Uterus (tissue), 4 donors: ENCODE data around the gene NLGN2. TPM values are rescaled to one million over a fixed set of nuclear protein-coding genes. Genes with fewer than 3 reads are reported as not detected.
"Not testable (repeated sequence)": the region's sequence is repeated elsewhere in the genome, so short reads cannot be mapped to it uniquely, and the experiment has no call there.

ENCODE experiments used
- DNase-seq, 2 donors: peaks; one replicate each; pipeline ENCODE4 v3.0.0-alpha.2; 2019 to 2020
- H3K27ac ChIP-seq, 2 donors: fragments of 200-600 bp; sonication (generic); 1 replicate in 1 of 2; 2 replicates in 1 of 2; pipeline ENCODE4 v1.5.1; 2016 to 2018
- H3K27me3 ChIP-seq, 2 donors: fragments of 200-600 bp; sonication (generic); one replicate each; pipeline ENCODE4 v1.5.1; 2018 to 2019; ENCODE audit warnings: control low read depth in 1 of 2
- H3K36me3 ChIP-seq, 2 donors: fragments of 200-600 bp; sonication (generic); one replicate each; pipeline ENCODE4 v1.5.1; 2019; ENCODE audit warnings: control low read depth in 1 of 2
- H3K4me1 ChIP-seq, 2 donors: fragments of 200-600 bp; sonication (generic); one replicate each; pipeline ENCODE4 v1.5.1; 2018 to 2019; ENCODE audit warnings: control low read depth in 1 of 2
- H3K4me3 ChIP-seq, 2 donors: fragments of 200-600 bp; sonication (generic); 1 replicate in 1 of 2; 2 replicates in 1 of 2; pipeline ENCODE4 v1.5.1; 2018 to 2019; ENCODE audit warnings: mild to moderate bottlenecking in 1 of 2
- H3K9me3 ChIP-seq, 2 donors: fragments of 200-600 bp; sonication (generic); one replicate each; pipeline ENCODE4 v1.5.1; 2019; ENCODE audit warnings: control low read depth in 1 of 2
- POLR2A ChIP-seq, 2 donors: fragments of 450-650 bp; IDR thresholded peaks; one replicate each; pipeline ENCODE4 v1.6.1; 2016; ENCODE audit warnings: antibody characterized with exemption in 2 of 2, mild to moderate bottlenecking in 1 of 2, moderate library complexity in 1 of 2
- intact Hi-C: fragments of 100-400 bp; cut with DNase I; formaldehyde crosslinking; loops from one replicate; pipeline ENCODE4 v1.15.1; 2023; ENCODE audit warnings: low total_unique reads
- total RNA-seq, 4 donors: library from RNA; depleted of rRNA in 3 of 4; stranded (reverse); fragments of >200 nt in 3 of 4; gene quantifications; one replicate each; pipeline versions ENCODE4 v1.1.0 to v1.2.4, GENCODE V29; 2014 to 2023
- TF ChIP-seq, protein P1 (sequence below), 4 experiments: fragments of 200-600 bp in 2 of 4; fragments of 450-650 bp in 2 of 4; sonication (generic) in 2 of 4; IDR thresholded peaks; one replicate each; pipeline ENCODE4 v1.5.1; 2016 to 2019; ENCODE audit warnings: antibody characterized with exemption in 4 of 4, mild to moderate bottlenecking in 2 of 4, moderate library complexity in 1 of 4
- donor health status: DM: yes; HTN: yes; CAD: no.

NLGN2 gene
- total RNA-seq, result 10 to 100 TPM; 14.2 to 81.9 (median 19.7) TPM

DNA sequence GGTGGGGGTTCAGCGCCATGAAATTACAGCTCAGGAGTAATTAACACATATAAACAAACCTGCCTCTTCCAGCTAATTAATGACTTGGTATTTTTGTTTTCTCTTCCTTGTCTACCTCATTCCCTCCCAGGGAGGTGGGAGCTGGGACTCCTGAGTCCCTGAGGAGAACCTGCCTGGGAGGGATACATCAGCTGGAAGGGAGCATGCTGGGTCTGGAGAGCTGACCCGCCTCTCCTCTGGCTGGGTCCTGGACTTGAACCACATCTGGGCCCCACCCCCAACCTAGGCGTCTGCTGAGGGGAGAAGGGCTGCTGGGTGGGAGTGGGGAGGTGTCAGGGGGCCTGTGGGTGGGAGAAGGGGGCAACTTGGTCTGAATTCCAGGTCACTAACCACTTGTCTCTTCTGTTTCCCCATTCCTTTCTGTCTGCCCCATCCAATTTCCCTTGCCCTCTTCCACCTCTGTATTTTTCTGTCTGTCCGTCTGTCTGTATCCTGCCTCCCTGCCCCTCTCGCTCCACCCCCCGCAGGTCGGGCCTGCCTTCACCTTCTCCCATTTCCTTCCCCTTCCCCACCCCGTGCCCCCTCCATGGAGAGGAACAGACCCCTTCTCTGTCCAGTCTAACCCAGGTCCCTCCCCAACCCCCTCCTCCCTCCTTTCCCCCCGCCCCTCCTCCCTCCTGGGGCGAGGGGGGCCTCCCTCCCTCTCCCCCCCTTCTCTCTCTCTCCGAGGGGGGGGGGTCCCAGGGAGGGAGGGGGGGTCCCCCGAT, at the start of gene NLGN2:
TSS of gene NLGN2 (plus strand) at position 361 of the 767 bp plus-strand sequence. CDS start 411 bp downstream, outside the sequence.
- intact Hi-C loops, result no loop called here
- peak within 1 kb of the TSS in 1 of 2 donors; percentile 93 for H3K27ac ChIP-seq
- peaks cover 0 to 5% of the 10 kb centered on the region in 2 donors for H3K4me1 ChIP-seq
- no peaks in the 10 kb centered on the region for H3K36me3 ChIP-seq
- TF ChIP-seq, protein P1, sequence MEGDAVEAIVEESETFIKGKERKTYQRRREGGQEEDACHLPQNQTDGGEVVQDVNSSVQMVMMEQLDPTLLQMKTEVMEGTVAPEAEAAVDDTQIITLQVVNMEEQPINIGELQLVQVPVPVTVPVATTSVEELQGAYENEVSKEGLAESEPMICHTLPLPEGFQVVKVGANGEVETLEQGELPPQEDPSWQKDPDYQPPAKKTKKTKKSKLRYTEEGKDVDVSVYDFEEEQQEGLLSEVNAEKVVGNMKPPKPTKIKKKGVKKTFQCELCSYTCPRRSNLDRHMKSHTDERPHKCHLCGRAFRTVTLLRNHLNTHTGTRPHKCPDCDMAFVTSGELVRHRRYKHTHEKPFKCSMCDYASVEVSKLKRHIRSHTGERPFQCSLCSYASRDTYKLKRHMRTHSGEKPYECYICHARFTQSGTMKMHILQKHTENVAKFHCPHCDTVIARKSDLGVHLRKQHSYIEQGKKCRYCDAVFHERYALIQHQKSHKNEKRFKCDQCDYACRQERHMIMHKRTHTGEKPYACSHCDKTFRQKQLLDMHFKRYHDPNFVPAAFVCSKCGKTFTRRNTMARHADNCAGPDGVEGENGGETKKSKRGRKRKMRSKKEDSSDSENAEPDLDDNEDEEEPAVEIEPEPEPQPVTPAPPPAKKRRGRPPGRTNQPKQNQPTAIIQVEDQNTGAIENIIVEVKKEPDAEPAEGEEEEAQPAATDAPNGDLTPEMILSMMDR (IDR thresholded peaks at IDR 0.05), result no peak
- DNase-seq, result no peak
- no peak within 1 kb of the TSS for H3K4me3 ChIP-seq
- H3K9me3 ChIP-seq, result no peaks in the 10 kb centered on the region
- no peaks in the 10 kb centered on the region for H3K27me3 ChIP-seq

DNA sequence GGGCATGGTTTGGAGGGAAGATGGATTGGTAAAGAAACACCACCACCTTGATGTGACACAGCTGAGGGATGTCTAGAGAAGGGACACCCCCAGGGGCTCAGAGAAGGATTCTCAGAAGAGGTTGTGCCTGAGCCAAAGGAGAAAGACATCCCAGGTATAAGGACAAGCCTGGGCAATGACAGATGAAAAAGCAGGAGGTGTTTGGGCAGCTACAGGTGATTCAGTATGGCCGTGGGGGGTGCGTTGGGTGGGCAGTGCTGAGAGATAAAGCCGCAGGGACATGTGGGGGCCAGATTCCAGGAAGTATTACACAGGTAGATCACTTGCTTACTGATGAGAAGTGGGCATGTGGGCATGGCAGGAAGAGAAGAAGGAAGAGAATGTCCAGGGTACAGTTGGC, 45.7 kb upstream of the NLGN2 start:
- TF ChIP-seq, protein P1 (IDR thresholded peaks at IDR 0.05), result no peak
- no peak for TF ChIP-seq POLR2A (IDR thresholded peaks at IDR 0.05)
- Histone ChIP-seq H3K27me3 (no peaks in the 10 kb centered on the region), H3K4me1 (no peaks in the 10 kb centered on the region), H3K36me3 (no peaks in the 10 kb centered on the region), H3K9me3 (no peaks in the 10 kb centered on the region), H3K4me3 (no peak overlapping the region), H3K27ac (no peak overlapping the region)
- DNase-seq, result no peak
- intact Hi-C loops, result no loop called here

DNA sequence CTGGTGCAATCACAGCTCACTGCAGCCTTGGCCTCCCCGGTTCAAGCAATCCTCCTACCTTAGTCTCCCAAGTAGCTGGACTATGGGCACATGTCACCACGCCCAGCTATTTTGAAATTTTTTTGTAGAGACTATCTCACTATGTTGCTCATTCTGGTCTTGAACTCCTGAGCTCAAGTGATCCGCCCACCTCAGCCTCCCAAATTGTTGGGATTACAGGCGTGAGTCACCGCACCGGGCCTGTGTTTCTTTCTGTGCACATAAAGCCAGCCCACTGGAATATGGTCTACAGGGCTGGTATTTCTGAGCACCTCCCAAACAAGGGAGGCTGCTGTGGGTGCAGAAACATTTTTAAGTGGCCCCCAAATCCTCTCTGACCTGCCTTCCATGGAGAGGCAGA, 44.3 kb upstream of the NLGN2 start:
- TF ChIP-seq, protein P1 (IDR thresholded peaks at IDR 0.05), result no peak
- no peak for TF ChIP-seq POLR2A (IDR thresholded peaks at IDR 0.05)
- no peak for DNase-seq
- Histone ChIP-seq H3K4me3 (no peak overlapping the region), H3K36me3 (no peaks in the 10 kb centered on the region), H3K27ac (no peak overlapping the region), H3K9me3 (no peaks in the 10 kb centered on the region), H3K4me1 (no peaks in the 10 kb centered on the region), H3K27me3 (no peaks in the 10 kb centered on the region)
- intact Hi-C loops, result no loop called here

DNA sequence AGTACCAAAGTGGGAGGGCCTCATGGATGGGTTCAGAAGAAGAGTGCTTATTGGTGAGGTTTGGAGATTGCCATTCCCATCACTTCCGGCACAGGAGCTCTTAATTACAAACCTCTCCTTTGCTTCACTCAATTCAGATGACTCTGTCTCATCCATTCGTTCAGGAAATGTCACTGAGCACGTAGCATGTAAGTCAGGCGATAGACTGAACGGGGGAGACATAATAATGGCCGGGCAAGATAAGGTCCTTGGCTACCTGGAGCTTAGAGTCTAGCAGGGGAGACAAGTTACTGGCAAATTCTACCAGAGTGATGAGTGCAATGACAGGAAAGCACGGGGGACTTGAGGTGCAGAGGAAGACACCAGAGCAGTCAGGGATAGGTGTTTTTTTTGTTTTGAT, 41.7 kb upstream of the NLGN2 start:
- H3K36me3 ChIP-seq, H3K4me1 ChIP-seq, H3K27ac ChIP-seq, intact Hi-C loops, H3K27me3 ChIP-seq, DNase-seq, H3K4me3 ChIP-seq, H3K9me3 ChIP-seq: not testable (repeated sequence)

DNA sequence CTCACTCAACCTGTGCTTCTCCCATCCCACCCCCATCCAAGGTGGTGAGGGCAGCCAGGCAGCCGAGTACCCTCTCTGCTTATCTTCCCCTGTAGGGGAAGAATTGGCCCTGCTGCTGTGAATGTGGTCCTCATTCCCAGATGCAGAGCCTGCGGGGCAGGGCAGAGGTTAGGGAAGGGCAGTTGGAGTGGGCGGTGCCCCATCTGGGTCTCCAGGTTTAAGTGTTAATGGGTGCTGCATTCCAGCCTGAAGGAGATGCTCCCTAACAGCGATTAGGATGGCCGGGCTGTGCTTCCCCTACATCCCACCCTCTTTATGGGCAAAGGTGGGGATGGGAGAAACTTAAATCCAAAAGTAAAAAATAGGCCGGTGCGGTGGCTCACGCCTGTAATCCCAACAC, 40.6 kb upstream of the NLGN2 start:
- H3K9me3 ChIP-seq, result no peaks in the 10 kb centered on the region
- no peaks in the 10 kb centered on the region for H3K27me3 ChIP-seq
- intact Hi-C loops, result no loop called here
- no peak overlapping the region for H3K4me3 ChIP-seq
- no peak for DNase-seq
- no peak overlapping the region for H3K27ac ChIP-seq
- no peaks in the 10 kb centered on the region for H3K36me3 ChIP-seq
- TF ChIP-seq, protein P1 (IDR thresholded peaks at IDR 0.05), result no peak
- no peak for TF ChIP-seq POLR2A (IDR thresholded peaks at IDR 0.05)
- H3K4me1 ChIP-seq, result no peaks in the 10 kb centered on the region
